ENCODE results near the gene PTPRG. TPM values are rescaled to one million over a fixed set of nuclear protein-coding genes. Genes with fewer than 3 reads are reported as not detected.
A peak's percentile ranks its signal among the peaks of the same experiment; 100 is the strongest.

The PTPRG gene
- total RNA-seq, 1 donor, result 41.0 TPM

- DNase-seq (ENCODE audit: low read depth), result no peak
- H3K4me3 ChIP-seq (ENCODE audit: low read depth, low read length), result no peak overlapping the region
- no peak for TF ChIP-seq CTCF (IDR thresholded peaks at IDR 0.05; ENCODE audit: insufficient read depth, low read depth, low read length)
Measured at GRCh38 chr3:61946570-61947324, 385.4 kb downstream of the PTPRG start.

GRCh38 chr3:61947456-61947855 lies 386.1 kb downstream of the PTPRG start:
- TF ChIP-seq CTCF (IDR thresholded peaks at IDR 0.05; ENCODE audit: insufficient read depth, low read depth, low read length), result no peak
- no peak overlapping the region for H3K4me3 ChIP-seq (ENCODE audit: low read depth, low read length)
- DNase-seq (ENCODE audit: low read depth), result no peak

- no peak for TF ChIP-seq CTCF (IDR thresholded peaks at IDR 0.05; ENCODE audit: insufficient read depth, low read depth, low read length)
- no peak overlapping the region for H3K4me3 ChIP-seq (ENCODE audit: low read depth, low read length)
- no peak for DNase-seq (ENCODE audit: low read depth)
Measured at GRCh38 chr3:61948699-61949305, 387.4 kb downstream of the PTPRG start.

DNA sequence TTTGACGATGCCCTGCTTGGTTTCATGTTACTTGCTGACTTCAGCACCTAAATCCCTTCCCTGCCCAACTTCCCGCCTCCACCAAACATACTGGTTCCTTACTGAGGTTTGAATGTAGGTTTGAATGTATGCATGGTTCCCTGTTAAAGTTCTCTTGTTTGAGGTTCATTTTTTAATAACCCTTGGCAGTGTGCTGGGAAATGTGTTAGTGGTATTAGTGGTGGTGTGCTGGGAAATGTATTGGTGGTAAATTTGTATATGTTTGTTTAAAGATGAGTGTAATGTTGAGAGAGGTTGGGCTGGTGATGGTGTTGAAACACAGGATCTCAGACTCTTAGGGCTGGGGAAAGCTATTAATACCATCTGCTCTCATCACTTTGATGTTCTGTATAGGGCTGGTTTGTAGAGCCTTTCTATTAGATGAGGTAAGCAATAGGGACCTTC lies 392.7 kb downstream of the PTPRG start:
- no peak overlapping the region for H3K4me3 ChIP-seq (ENCODE audit: low read depth, low read length)
- TF ChIP-seq CTCF (IDR thresholded peaks at IDR 0.05; ENCODE audit: insufficient read depth, low read depth, low read length), result no peak
- DNase-seq (ENCODE audit: low read depth), result peak; percentile 57

DNA sequence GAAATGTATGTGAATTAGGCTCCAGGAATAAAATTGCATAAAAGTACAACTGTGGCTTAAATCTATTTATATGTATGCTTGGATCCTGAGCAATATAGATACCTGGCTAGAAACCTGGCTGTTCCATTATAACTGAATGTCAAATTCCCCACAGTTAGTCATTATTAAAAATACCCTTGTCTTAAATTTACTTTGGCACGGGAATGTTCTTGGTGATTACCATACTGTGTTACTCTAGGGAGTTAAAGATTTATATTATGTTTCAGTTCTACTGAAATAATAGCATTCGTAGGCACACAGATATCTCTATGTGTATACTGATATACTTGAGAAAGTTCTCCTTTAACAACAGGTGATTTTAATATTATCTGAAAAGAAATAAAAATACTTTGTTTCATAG lies 394.1 kb downstream of the PTPRG start:
- TF ChIP-seq CTCF (IDR thresholded peaks at IDR 0.05; ENCODE audit: insufficient read depth, low read depth, low read length), result no peak
- no peak for DNase-seq (ENCODE audit: low read depth)
- no peak overlapping the region for H3K4me3 ChIP-seq (ENCODE audit: low read depth, low read length)

DNA sequence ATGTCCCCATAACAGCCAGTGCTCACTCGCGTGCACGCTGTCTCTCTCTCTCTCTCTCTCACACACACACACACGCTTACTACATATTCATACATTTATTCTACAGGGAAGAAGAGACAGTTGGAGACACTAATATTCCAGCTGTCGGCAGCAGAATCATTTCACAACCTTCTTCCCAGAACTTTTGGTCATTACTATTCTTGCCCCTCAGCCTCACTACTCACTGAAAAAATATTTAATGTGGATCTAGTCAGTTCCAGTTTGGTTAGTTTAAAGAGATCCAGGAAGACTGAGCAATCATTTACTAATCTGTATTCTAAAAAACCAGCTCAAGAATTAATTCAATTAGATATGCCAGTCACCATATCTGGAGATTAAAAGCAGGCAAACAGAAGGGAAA lies 394.9 kb downstream of the PTPRG start:
- DNase-seq (ENCODE audit: low read depth), result peak; percentile 39
- TF ChIP-seq CTCF (IDR thresholded peaks at IDR 0.05; ENCODE audit: insufficient read depth, low read depth, low read length), result no peak
- no peak overlapping the region for H3K4me3 ChIP-seq (ENCODE audit: low read depth, low read length)
